Common myeloid progenitor, CD34-positive (primary cell): Measurements from ENCODE around the gene PATL1.
A peak's percentile ranks its signal among the peaks of the same experiment; 100 is the strongest.

ENCODE experiments used
- CTCF ChIA-PET: fragments of 350-600 bp; sonication (Branson Sonifier 250); formaldehyde crosslinking; loops from one replicate; lab custom pipeline; 2021; ENCODE audit warnings: antibody characterized with exemption; lab: Charles Lee
- POLR2A ChIA-PET: fragments of 350-600 bp; sonication (Branson Sonifier 250); formaldehyde crosslinking; loops from one replicate; lab custom pipeline; 2021; ENCODE audit warnings: antibody characterized with exemption; lab: Charles Lee
- DNase-seq, 3 donors: peaks; one replicate each; pipeline versions ENCODE4 v3.0.0 to v3.0.0-alpha.2; 2013
- H3K27ac ChIP-seq, 2 experiments: 1 replicate in 1 of 2; 2 replicates in 1 of 2; pipeline ENCODE4 v1.7.0; 2013; ENCODE audit warnings: inconsistent platforms in 2 of 2, low read length in 2 of 2, mild to moderate bottlenecking in 2 of 2, low read depth in 1 of 2, moderate library complexity in 1 of 2; ENCODE audit not compliant: severe bottlenecking in 2 of 2, insufficient read depth in 1 of 2, poor library complexity in 1 of 2
- H3K27me3 ChIP-seq, 5 experiments: replicated peaks in 2 of 5; 1 replicate in 3 of 5; 2 replicates in 2 of 5; pipeline versions ENCODE4 v1.6.1 to v1.7.0; 2013; ENCODE audit warnings: low read length in 4 of 5, mild to moderate bottlenecking in 2 of 5, moderate library complexity in 2 of 5, inconsistent platforms in 1 of 5; ENCODE audit not compliant: insufficient read depth in 5 of 5, control insufficient read depth in 4 of 5
- H3K36me3 ChIP-seq, 4 experiments: 1 replicate in 2 of 4; 2 replicates in 2 of 4; pipeline versions ENCODE4 v1.6.1 to v1.7.0; 2013; ENCODE audit warnings: low read length in 3 of 4, control low read depth in 1 of 4, mild to moderate bottlenecking in 1 of 4; ENCODE audit not compliant: control insufficient read depth in 4 of 4, insufficient read depth in 4 of 4
- H3K4me1 ChIP-seq, 4 experiments: 1 replicate in 3 of 4; 2 replicates in 1 of 4; pipeline versions ENCODE4 v1.6.1 to v1.7.1; 2013; ENCODE audit warnings: low read length in 3 of 4, mild to moderate bottlenecking in 3 of 4, control low read depth in 1 of 4, inconsistent platforms in 1 of 4, moderate library complexity in 1 of 4; ENCODE audit not compliant: control insufficient read depth in 4 of 4, insufficient read depth in 4 of 4; ENCODE audit errors: control extremely low read depth in 1 of 4
- H3K4me3 ChIP-seq, 7 experiments: 1 replicate in 4 of 7; 2 replicates in 3 of 7; pipeline versions ENCODE4 v1.5.1 to v1.7.0; 2013; ENCODE audit warnings: mild to moderate bottlenecking in 7 of 7, low read length in 6 of 7, moderate library complexity in 6 of 7, inconsistent platforms in 2 of 7, low read depth in 2 of 7, control low read depth in 1 of 7; ENCODE audit not compliant: insufficient read depth in 4 of 7, control insufficient read depth in 1 of 7; ENCODE audit errors: extremely low read depth in 1 of 7
- H3K9me3 ChIP-seq, 5 experiments: 1 replicate in 4 of 5; 2 replicates in 1 of 5; pipeline versions ENCODE4 v1.6.1 to v1.7.1; 2013; ENCODE audit warnings: low read length in 4 of 5, mild to moderate bottlenecking in 2 of 5, inconsistent platforms in 1 of 5, low read depth in 1 of 5, moderate library complexity in 1 of 5; ENCODE audit not compliant: control insufficient read depth in 4 of 5, insufficient read depth in 2 of 5; ENCODE audit errors: control extremely low read depth in 1 of 5
- WGBS: methylation state at CpG from one replicate; pipeline ENCODE4 v1.1.5; 2013; ENCODE audit not compliant: insufficient coverage; 5-methylcytosine and 5-hydroxymethylcytosine counted together

Gene PATL1

DNA sequence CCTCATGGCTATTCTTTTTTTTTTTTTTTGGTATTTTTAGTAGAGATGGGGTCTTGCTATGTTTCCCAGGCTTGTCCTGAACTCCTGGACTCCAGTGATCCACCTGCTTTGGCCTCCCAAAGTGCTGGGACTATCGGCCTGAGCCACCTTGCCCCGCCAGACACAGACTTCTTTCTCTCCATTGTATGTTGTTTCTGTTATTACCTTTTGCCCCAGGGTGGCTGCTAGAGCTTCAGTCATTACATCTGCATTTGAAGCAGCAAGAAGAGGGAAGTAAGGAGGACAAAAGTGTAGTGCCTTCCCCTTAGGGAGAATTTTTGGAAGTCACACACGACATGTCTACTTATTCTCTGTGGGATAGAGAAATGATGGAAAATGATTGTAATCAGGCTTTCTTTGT lies 43.1 kb downstream of the PATL1 start:
- POLR2A ChIA-PET = no interaction called here
- no CpG with 5 or more reads among the region's 3 CpGs for whole genome bisulfite sequencing

DNA sequence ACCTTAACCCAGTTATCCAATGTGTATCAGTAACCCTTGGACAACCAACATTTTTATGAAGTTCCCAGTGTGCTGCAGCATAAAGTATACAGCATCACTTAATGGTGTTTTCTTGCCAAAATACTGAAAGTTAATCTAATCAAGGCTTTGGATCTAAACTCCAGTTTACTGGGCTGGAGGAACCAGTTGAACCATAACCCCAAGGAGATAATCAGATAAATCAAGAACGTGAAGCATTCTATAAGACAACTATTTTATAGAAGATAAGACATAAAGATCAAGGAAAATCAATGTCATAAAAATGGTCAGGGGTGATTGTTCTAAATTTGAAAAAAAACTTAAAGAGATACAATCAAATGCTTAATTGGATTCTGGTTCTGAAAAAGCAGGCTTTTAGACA lies 51.0 kb downstream of the PATL1 start:
- CTCF ChIA-PET = interaction anchor here (1.3 kb wide), 1 partner anchor 12 kb away, joined by 4 read pairs; no protein-coding TSS in a partner anchor
- DNase-seq = no peak
- Histone ChIP-seq H3K4me1 (peaks cover 11 to 26% (median 19%) of the 10 kb centered on the region in 4 experiments), H3K27ac (no peak overlapping the region), H3K9me3 (no peaks in the 10 kb centered on the region), H3K4me3 (no peak overlapping the region), H3K36me3 (peaks cover 0 to 3% (median 0%) of the 10 kb centered on the region in 4 experiments), H3K27me3 (no peaks in the 10 kb centered on the region)
- POLR2A ChIA-PET = interaction anchor here (0.6 kb wide), 1 partner anchor 1986 kb away, joined by 7 read pairs; no protein-coding TSS in a partner anchor
- WGBS = no CpG with 5 or more reads among the region's 1 CpG

More for the DNA sequence above, 43.1 kb downstream of the PATL1 start:
- CTCF ChIA-PET = no interaction called here
- Histone ChIP-seq H3K4me3 (no peak overlapping the region), H3K36me3 (no peaks in the 10 kb centered on the region), H3K27me3 (no peaks in the 10 kb centered on the region), H3K27ac (no peak overlapping the region), H3K9me3 (no peaks in the 10 kb centered on the region), H3K4me1 (no peaks in the 10 kb centered on the region)
- DNase-seq = no peak

DNA sequence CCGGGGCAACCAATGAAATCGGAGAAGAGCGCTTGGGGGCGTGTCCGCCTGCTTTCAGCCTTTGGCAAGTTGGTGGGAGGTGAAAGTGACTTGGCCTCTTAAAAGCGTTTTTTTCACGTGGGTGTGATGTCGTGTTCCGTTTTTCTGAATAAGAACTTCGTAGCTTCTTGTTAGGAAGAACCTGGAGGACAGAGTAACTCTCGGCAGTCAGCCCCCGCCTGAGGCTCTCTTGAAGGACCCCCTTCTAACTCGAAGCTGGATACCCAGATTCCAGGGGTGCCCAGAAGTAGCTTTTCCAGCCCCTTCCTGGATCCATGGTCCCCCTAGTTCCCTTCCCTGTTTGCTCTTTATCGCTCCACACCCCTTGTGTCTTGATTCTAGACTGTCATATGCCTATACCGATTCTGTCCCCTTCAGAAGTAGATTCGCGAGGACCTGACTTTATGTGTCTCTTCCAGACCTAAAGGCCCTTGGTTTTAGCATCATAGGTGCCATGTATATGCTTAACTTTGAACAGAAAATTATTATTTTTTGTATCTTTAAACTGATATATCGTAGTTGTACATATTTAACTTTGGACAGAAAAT lies 52.3 kb downstream of the PATL1 start:
- DNase-seq = no peak
- H3K4me3 ChIP-seq = peak overlapping the region in 6 of 7 experiments; percentile 46 to 74 (median 62)
- WGBS = 1% methylated on average over 12 of the region's 18 CpGs
- peaks cover 0 to 14% (median 4%) of the 10 kb centered on the region in 4 experiments for H3K36me3 ChIP-seq
- H3K4me1 ChIP-seq = peaks cover 11 to 32% (median 19%) of the 10 kb centered on the region in 4 experiments
- H3K9me3 ChIP-seq = no peaks in the 10 kb centered on the region
- CTCF ChIA-PET = interaction anchor here (1.4 kb wide), 1 partner anchor 23 kb away, joined by 3 read pairs; no protein-coding TSS in a partner anchor
- no peaks in the 10 kb centered on the region for H3K27me3 ChIP-seq
- peak overlapping the region; percentile 85 to 94 for H3K27ac ChIP-seq
- POLR2A ChIA-PET = interaction anchor here (1.1 to 1.2 kb wide), 3 partner anchors 19 to 53 kb away, joined by 3 to 7 read pairs (median 4); partner anchors contain the start of gene PATL1

DNA sequence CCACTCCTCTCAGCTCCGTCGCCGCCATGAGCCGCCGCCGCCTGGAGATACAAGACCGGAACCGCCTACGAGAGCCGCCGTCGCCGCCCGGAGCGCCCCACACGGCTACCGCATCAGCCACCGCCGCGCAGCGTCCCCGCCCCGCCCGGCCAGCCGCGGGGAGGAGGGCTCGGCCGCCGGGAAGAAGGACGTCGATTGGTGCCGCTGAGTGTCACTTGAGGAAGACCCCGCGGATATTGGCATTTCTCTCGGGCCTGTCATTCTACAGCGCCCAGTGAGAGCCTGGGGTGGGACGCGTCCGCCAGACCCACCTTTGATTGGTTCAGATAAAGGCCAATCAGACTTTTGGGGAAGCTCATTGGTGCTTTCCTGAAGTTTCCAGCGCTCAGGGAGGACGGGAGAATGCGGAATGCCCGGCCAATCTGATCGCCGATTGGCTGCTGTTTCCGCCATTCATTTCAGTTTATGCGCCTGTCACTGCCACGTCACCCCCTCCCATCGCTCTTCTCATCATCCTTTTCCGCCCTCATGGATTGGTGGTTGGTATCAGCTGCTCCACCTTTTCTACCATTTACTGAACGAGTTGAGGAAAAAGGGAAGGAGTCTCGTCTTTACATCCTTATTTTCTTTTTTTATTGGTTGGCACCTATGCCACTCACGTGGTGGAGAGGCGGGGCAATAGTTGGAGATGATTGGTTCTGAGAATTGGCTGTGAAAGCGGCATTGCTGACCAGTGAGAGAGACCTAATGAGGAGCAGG lies 53.0 kb downstream of the PATL1 start, which contains the start of gene OSBP:
TSS of gene OSBP (minus strand) at position 138 of the 759 bp plus-strand sequence. CDS start at position 28, 110 bp downstream.
- ChIA-PET CTCF (interaction anchor here (1.4 kb wide), 1 partner anchor 22 kb away, joined by 3 read pairs; no protein-coding TSS in a partner anchor), POLR2A (interaction anchor here (0.8 to 1.2 kb wide), 5 partner anchors 20 to 58 kb away, joined by 3 to 7 read pairs (median 4); partner anchors contain the start of gene PATL1)
- under 1% methylated on average over 48 of the region's 55 CpGs for WGBS
- Histone ChIP-seq H3K36me3 (peaks cover 0 to 14% (median 4%) of the 10 kb centered on the region in 4 experiments), H3K4me3 (peak within 1 kb of the TSS; percentile 85 to 96 (median 91)), H3K4me1 (peaks cover 11 to 32% (median 19%) of the 10 kb centered on the region in 4 experiments), H3K9me3 (no peaks in the 10 kb centered on the region), H3K27ac (peak within 1 kb of the TSS; percentile 85 to 94), H3K27me3 (no peaks in the 10 kb centered on the region)
- peak; percentile 100 for DNase-seq

- ChIA-PET POLR2A (interaction anchor here (0.8 to 1.2 kb wide), 4 partner anchors 31 to 58 kb away, joined by 3 to 7 read pairs (median 4); no protein-coding TSS in a partner anchor), CTCF (interaction anchor here (1.4 kb wide), 1 partner anchor 21 kb away, joined by 3 read pairs; no protein-coding TSS in a partner anchor)
- H3K9me3 ChIP-seq = no peaks in the 10 kb centered on the region
- H3K4me1 ChIP-seq = peaks cover 11 to 32% (median 19%) of the 10 kb centered on the region in 4 experiments
- H3K27me3 ChIP-seq = no peaks in the 10 kb centered on the region
- WGBS = 0% methylated on average over 48 of the region's 51 CpGs
- H3K27ac ChIP-seq = peak overlapping the region; percentile 76 to 92
- H3K36me3 ChIP-seq = peaks cover 0 to 18% (median 6%) of the 10 kb centered on the region in 4 experiments
- H3K4me3 ChIP-seq = peak overlapping the region; percentile 85 to 96 (median 91)
- peak in 1 of 3 donors; percentile 18 for DNase-seq
These were observed 53.7 kb downstream of the PATL1 start for GRCh38 chr11:59615120-59615636.

DNA sequence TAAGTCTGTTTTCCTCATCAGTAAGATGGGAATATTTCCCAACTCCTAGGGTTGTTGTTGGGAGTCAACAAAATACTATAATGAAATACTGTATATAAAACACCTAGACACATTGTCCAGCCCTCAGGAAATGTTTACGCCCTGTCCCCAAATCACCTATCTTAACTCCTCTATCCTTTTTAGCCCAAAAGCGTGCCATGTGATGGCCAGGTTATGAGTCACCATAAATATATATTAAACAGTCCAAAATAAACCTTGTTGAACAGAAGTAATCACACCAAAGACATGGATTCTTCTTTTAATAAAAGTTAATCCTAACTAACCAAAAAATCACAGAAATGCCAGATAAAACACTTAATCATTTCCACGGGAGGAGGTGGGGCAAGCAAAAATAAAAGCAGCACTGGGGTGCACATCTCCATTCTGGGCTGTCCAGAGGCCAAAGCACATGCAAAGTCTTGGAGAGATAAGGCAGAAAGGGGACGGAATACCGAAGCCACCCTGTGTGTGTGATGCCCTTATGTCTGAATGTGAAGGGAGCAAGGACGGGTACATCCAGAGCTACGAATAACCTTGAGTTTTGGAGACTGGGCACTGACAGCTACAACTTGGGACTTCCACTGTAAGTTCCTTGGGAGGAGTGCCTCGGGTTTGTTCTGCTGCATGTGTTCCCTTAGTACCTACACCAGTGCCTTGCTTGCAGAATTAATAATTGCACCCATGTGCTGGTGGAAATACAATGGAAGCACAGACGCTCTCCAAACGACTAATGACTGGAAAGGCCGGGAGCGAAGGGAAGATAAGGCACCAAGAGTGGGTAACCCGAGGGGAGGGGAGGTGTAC lies 54.3 kb downstream of the PATL1 start:
- CTCF ChIA-PET = no interaction called here
- Histone ChIP-seq H3K27me3 (no peaks in the 10 kb centered on the region), H3K4me3 (peak overlapping the region; percentile 85 to 96 (median 91)), H3K36me3 (peaks cover 0 to 24% (median 13%) of the 10 kb centered on the region in 4 experiments), H3K9me3 (no peaks in the 10 kb centered on the region), H3K27ac (peak overlapping the region; percentile 76 to 92), H3K4me1 (peaks cover 11 to 32% (median 19%) of the 10 kb centered on the region in 4 experiments)
- 23% methylated on average over 11 of the region's 13 CpGs for WGBS
- POLR2A ChIA-PET = interaction anchor here (0.8 to 1.1 kb wide), 3 partner anchors 33 to 57 kb away, joined by 3 to 4 read pairs (median 4); no protein-coding TSS in a partner anchor
- peak in 1 of 3 donors; percentile 18 for DNase-seq
